SK-N-SH (cell line): ENCODE measurements around the gene FBN1. TPM values are rescaled to one million over a fixed set of nuclear protein-coding genes. Genes with fewer than 3 reads are reported as not detected.

Experiments
- CTCF ChIA-PET: fragments of 300-600, 350-600 bp; formaldehyde crosslinking; extraction: SDS; loops from one replicate; lab custom pipeline; 2021; lab: Yijun Ruan, JAX
- POLR2A ChIA-PET: fragments of 350-600 bp; sonication (Branson Sonifier 250); formaldehyde crosslinking; extraction: SDS; loops from one replicate; lab custom pipeline; 2020; ENCODE audit warnings: antibody characterized with exemption, inconsistent platforms; lab: Yijun Ruan, JAX
- DNase-seq: peaks from one replicate; pipeline ENCODE4 v3.0.0; 2012
- H2AFZ ChIP-seq: fragments of 200-600 bp; sonication (generic); 2 replicates; pipeline ENCODE4 v1.8.1; 2016; ENCODE audit warnings: antibody characterized with exemption, mild to moderate bottlenecking, low read depth
- H3F3A ChIP-seq: fragments of 200-600 bp; sonication (generic); replicated peaks from 2 replicates; pipeline ENCODE3; 2016; ENCODE audit warnings: antibody characterized with exemption, mild to moderate bottlenecking; ENCODE audit not compliant: insufficient read depth
- H3K27ac ChIP-seq, 2 experiments: fragments of 200-500 bp in 1 of 2; fragments of 200-600 bp in 1 of 2; sonication (Bioruptor generic) in 1 of 2; sonication (generic), shearing (Covaris generic) in 1 of 2; 2 replicates each; pipeline versions ENCODE4 v1.5.1 to v1.6.1; 2014 to 2016; ENCODE audit warnings: low read depth in 2 of 2, inconsistent platforms in 1 of 2, low read length in 1 of 2, mild to moderate bottlenecking in 1 of 2, mixed read lengths in 1 of 2
- H3K27me3 ChIP-seq: fragments of 200-600 bp; sonication (generic), shearing (Covaris generic); 2 replicates; pipeline ENCODE4 v1.6.1; 2016; ENCODE audit warnings: mixed run types; ENCODE audit not compliant: insufficient read depth
- H3K36me3 ChIP-seq, 2 experiments: fragments of 200-500 bp in 1 of 2; fragments of 200-600 bp in 1 of 2; sonication (Bioruptor generic) in 1 of 2; sonication (generic) in 1 of 2; replicated peaks in 1 of 2; 2 replicates each; pipeline versions ENCODE3 to v1.5.1; 2014 to 2016; ENCODE audit warnings: low read length in 1 of 2, mild to moderate bottlenecking in 1 of 2; ENCODE audit not compliant: insufficient read depth in 2 of 2, control insufficient read depth in 1 of 2
- H3K4me1 ChIP-seq, 2 experiments: fragments of 200-500 bp in 1 of 2; fragments of 200-600 bp in 1 of 2; sonication (Bioruptor generic) in 1 of 2; sonication (generic), shearing (Covaris generic) in 1 of 2; 2 replicates each; pipeline versions ENCODE4 v1.5.1 to v1.6.1; 2014 to 2016; ENCODE audit warnings: low read depth in 1 of 2, low read length in 1 of 2, mixed run types in 1 of 2; ENCODE audit not compliant: insufficient read depth in 2 of 2, control insufficient read depth in 1 of 2
- H3K4me2 ChIP-seq: fragments of 200-600 bp; sonication (generic), shearing (Covaris generic); 2 replicates; pipeline ENCODE4 v1.6.1; 2017; ENCODE audit warnings: mixed run types
- H3K4me3 ChIP-seq, 2 experiments: fragments of 200-500 bp in 1 of 2; fragments of 200-600 bp in 1 of 2; sonication (Bioruptor generic) in 1 of 2; sonication (generic), shearing (Covaris generic) in 1 of 2; 2 replicates each; pipeline versions ENCODE4 v1.5.1 to v1.8.1; 2014 to 2016; ENCODE audit warnings: low read depth in 2 of 2, inconsistent platforms in 1 of 2, low read length in 1 of 2, mild to moderate bottlenecking in 1 of 2, mixed read lengths in 1 of 2, moderate library complexity in 1 of 2
- H3K79me2 ChIP-seq: fragments of 200-600 bp; sonication (generic); 2 replicates; pipeline ENCODE4 v1.8.1; 2017; ENCODE audit warnings: mild to moderate bottlenecking; ENCODE audit not compliant: insufficient read depth
- H3K9ac ChIP-seq: fragments of 200-600 bp; sonication (generic); 2 replicates; pipeline ENCODE4 v1.6.1; 2017; ENCODE audit warnings: mixed run types
- H3K9me2 ChIP-seq: fragments of 200-600 bp; sonication (generic); 2 replicates; pipeline ENCODE4 v1.6.1; 2017; ENCODE audit warnings: mixed run types
- H3K9me3 ChIP-seq: fragments of 200-600 bp; sonication (generic); 2 replicates; pipeline ENCODE4 v1.6.1; 2017; ENCODE audit warnings: mixed run types, mild to moderate bottlenecking, moderate library complexity
- H4K20me1 ChIP-seq: fragments of 200-600 bp; sonication (generic); 2 replicates; pipeline ENCODE4 v1.6.1; 2017; ENCODE audit warnings: mild to moderate bottlenecking, mixed run types; ENCODE audit not compliant: insufficient read depth
- CHD2 ChIP-seq: fragments of 150-350 bp; IDR thresholded peaks from 2 replicates; pipeline ENCODE4 v1.6.1; 2018; ENCODE audit warnings: low read length; ENCODE audit not compliant: partially characterized antibody
- ELF1 ChIP-seq: IDR thresholded peaks from 2 replicates; pipeline ENCODE4 v1.4.0; 2012
- EP300 ChIP-seq, 2 experiments: IDR thresholded peaks; 2 replicates each; pipeline versions ENCODE4 v1.4.0 to v1.6.1; 2012; ENCODE audit warnings: borderline replicate concordance in 1 of 2, low read depth in 1 of 2, low read length in 1 of 2
- EZH2phosphoT487 ChIP-seq: fragments of 200-600 bp; sonication (generic); IDR thresholded peaks from 2 replicates; pipeline ENCODE4 v1.6.1; 2017; ENCODE audit warnings: low read depth, mixed run types, mild to moderate bottlenecking, antibody characterized with exemption, moderate library complexity, borderline replicate concordance
- FOSL2 ChIP-seq: IDR thresholded peaks from 2 replicates; pipeline ENCODE4 v1.4.0; 2012; ENCODE audit warnings: low read depth, mild to moderate bottlenecking, moderate library complexity, borderline replicate concordance
- FOXJ3 ChIP-seq: sonication (generic); formaldehyde crosslinking; IDR thresholded peaks from 2 replicates; pipeline ENCODE4 v1.5.1; 2020; ENCODE audit warnings: mild to moderate bottlenecking, missing genetic modification reagents
- FOXM1 ChIP-seq: IDR thresholded peaks from 2 replicates; pipeline ENCODE4 v1.4.0; 2012; ENCODE audit warnings: low read depth, mild to moderate bottlenecking
- GATA2 ChIP-seq: sonication (generic); formaldehyde crosslinking; IDR thresholded peaks from 2 replicates; pipeline ENCODE4 v1.5.0; 2020; ENCODE audit warnings: mild to moderate bottlenecking, missing genetic modification reagents
- MEF2A ChIP-seq: IDR thresholded peaks from 2 replicates; pipeline ENCODE4 v1.4.0; 2012; ENCODE audit warnings: low read depth, borderline replicate concordance
- MXI1 ChIP-seq: IDR thresholded peaks from 2 replicates; pipeline ENCODE4 v1.6.1; 2012; ENCODE audit warnings: mild to moderate bottlenecking, low read depth, low read length, improper control_type of control experiment
- NRF1 ChIP-seq: IDR thresholded peaks from 2 replicates; pipeline ENCODE4 v1.6.1; 2012; ENCODE audit warnings: low read depth, mild to moderate bottlenecking, low read length
- POLR2AphosphoS5 ChIP-seq: IDR thresholded peaks from 2 replicates; pipeline ENCODE4 v1.6.1; 2012; ENCODE audit warnings: low read depth, low read length
- RAD21 ChIP-seq: IDR thresholded peaks from 2 replicates; pipeline ENCODE4 v1.6.1; 2012; ENCODE audit warnings: mild to moderate bottlenecking, low read length
- RCOR1 ChIP-seq: fragments of 150-350 bp; IDR thresholded peaks from 2 replicates; pipeline ENCODE4 v1.6.1; 2017; ENCODE audit warnings: antibody characterized with exemption, low read length
- TAF1 ChIP-seq: IDR thresholded peaks from 2 replicates; pipeline ENCODE4 v1.6.1; 2012; ENCODE audit warnings: low read depth, mild to moderate bottlenecking, low read length, moderate library complexity, borderline replicate concordance
- WGBS: methylation state at CpG from one replicate; pipeline ENCODE4 v1.1.6; 2017; ENCODE audit warnings: low lambda C conversion rate; 5-methylcytosine and 5-hydroxymethylcytosine counted together
- polyA plus RNA-seq, 3 experiments: library from polyadenylated mRNA; depleted of rRNA; stranded (reverse); fragments of >200 nt; gene quantifications; 2 replicates each; pipeline ENCODE4 v1.2.3, GENCODE V29; 2012
- TF ChIP-seq, protein P1 (sequence below): IDR thresholded peaks from 2 replicates; pipeline ENCODE4 v1.4.0; 2012; ENCODE audit warnings: low read depth
- TF ChIP-seq, protein P2 (sequence below): fragments of 150-350 bp; IDR thresholded peaks from 2 replicates; pipeline ENCODE4 v1.6.1; 2017; ENCODE audit warnings: antibody characterized with exemption, low read length, low read depth, borderline replicate concordance
- TF ChIP-seq, protein P3 (sequence below): fragments of 200-600 bp; sonication (generic); IDR thresholded peaks from 2 replicates; pipeline ENCODE4 v1.6.1; 2017; ENCODE audit warnings: antibody characterized with exemption, mild to moderate bottlenecking, moderate library complexity
- TF ChIP-seq, protein P4 (sequence below): IDR thresholded peaks from 2 replicates; pipeline ENCODE4; 2012

The FBN1 gene
- polyA plus RNA-seq, 1 of the 3 experiments (the other 2 are of a cell fraction), result 248 TPM

DNA sequence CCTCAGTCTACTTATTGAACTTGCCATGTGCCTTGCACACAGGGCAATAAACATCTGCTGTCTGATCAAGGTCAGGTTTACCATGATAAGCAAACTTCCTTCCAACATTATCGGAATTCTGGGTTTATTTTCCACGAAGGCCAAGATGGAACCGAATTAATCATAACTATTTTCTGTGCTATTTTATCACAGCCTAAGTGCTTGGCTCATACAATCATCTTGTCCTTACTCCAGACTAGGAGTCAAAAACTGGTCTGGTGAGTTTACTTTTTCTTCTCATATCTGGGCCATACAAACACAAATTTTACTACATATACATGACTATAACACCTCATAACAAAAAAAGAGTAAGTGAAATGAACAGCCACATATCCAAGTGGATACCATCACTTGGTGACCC lies 2.3 kb downstream of the FBN1 start:
- H3K27ac ChIP-seq, result peak overlapping the region in 1 of 2 experiments; percentile 89; a peak in 3 of 4 replicates
- peak overlapping the region; percentile 82 for H3K4me2 ChIP-seq
- H3K9me3 ChIP-seq, result no peaks in the 10 kb centered on the region
- ChIA-PET CTCF (interaction anchor here (0.7 kb wide), 1 partner anchor 167 kb away, joined by 3 read pairs; the partner anchor contains the start of gene CEP152), POLR2A (no interaction called here)
- H3K27me3 ChIP-seq, result no peaks in the 10 kb centered on the region
- 21% methylated on average over 3 of the region's 3 CpGs for WGBS
- peaks cover 31 to 57% of the 10 kb centered on the region in 2 experiments for H3K36me3 ChIP-seq
- H4K20me1 ChIP-seq, result peaks cover 42% of the 10 kb centered on the region
- peak overlapping the region; percentile 94 for H3K9ac ChIP-seq
- H3K9me2 ChIP-seq, result no peaks in the 10 kb centered on the region
- TF ChIP-seq MXI1 (no peak), FOXJ3 (CRISPR knock-in tag) (no peak), RAD21 (no peak)
- TF ChIP-seq, protein P1, sequence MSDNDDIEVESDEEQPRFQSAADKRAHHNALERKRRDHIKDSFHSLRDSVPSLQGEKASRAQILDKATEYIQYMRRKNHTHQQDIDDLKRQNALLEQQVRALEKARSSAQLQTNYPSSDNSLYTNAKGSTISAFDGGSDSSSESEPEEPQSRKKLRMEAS, result peak; percentile 36; the same call in 1 of the 2 replicates
- H3F3A ChIP-seq, result peaks cover 28% of the 10 kb centered on the region
- peaks cover 20 to 21% of the 10 kb centered on the region in 2 experiments for H3K4me1 ChIP-seq
- H3K79me2 ChIP-seq, result peaks cover 91% of the 10 kb centered on the region
- no peak for DNase-seq
- no peak overlapping the region for H2AFZ ChIP-seq
- H3K4me3 ChIP-seq, result peak overlapping the region; percentile 75 to 96; a peak in 3 of 4 replicates

DNA sequence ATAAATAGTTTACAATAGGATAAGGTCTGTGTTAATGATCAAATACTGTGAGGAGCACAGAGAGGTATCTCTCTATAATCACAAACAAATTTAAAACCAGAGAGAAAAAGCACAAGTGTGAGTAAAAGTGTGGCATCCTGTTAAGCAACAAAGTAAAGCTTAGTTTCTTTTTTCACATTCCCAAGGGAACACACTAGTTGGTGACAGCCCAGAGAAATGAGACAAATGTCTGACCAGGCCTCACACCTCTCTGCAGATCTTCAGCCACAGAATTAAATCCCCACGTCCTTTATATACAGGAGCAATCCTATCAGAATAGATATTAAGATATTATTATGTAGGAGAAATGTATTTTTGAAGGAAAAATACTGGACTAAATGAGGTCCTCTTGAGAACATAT lies 2.7 kb downstream of the FBN1 start:
- Histone ChIP-seq H3K9me3 (no peaks in the 10 kb centered on the region), H3K4me3 (peak overlapping the region; percentile 75 to 96; a peak in 3 of 4 replicates), H4K20me1 (peaks cover 42% of the 10 kb centered on the region), H3K27ac (peak overlapping the region; percentile 11 to 89; a peak in 3 of 4 replicates), H3K9me2 (no peaks in the 10 kb centered on the region), H3F3A (peaks cover 30% of the 10 kb centered on the region), H2AFZ (no peak overlapping the region), H3K9ac (peak overlapping the region; percentile 94), H3K36me3 (peaks cover 31 to 61% of the 10 kb centered on the region in 2 experiments), H3K4me2 (peak overlapping the region; percentile 82), H3K27me3 (no peaks in the 10 kb centered on the region), H3K4me1 (peaks cover 20 to 21% of the 10 kb centered on the region in 2 experiments), H3K79me2 (peaks cover 95% of the 10 kb centered on the region)
- POLR2A ChIA-PET, result no interaction called here
- CTCF ChIA-PET, result no interaction called here
- no peak for DNase-seq
- TF ChIP-seq, protein P2, sequence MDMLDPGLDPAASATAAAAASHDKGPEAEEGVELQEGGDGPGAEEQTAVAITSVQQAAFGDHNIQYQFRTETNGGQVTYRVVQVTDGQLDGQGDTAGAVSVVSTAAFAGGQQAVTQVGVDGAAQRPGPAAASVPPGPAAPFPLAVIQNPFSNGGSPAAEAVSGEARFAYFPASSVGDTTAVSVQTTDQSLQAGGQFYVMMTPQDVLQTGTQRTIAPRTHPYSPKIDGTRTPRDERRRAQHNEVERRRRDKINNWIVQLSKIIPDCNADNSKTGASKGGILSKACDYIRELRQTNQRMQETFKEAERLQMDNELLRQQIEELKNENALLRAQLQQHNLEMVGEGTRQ, result no peak
- TF ChIP-seq NRF1 (no peak), TAF1 (no peak), POLR2AphosphoS5 (no peak), CHD2 (no peak), FOXM1 (no peak), EP300 (IDR thresholded peaks at IDR 0.05; ENCODE audit: borderline replicate concordance in 1 of 2, low read depth in 1 of 2, low read length in 1 of 2) (no peak), ELF1 (no peak), GATA2 (CRISPR knock-in tag) (no peak), FOSL2 (no peak), FOXJ3 (CRISPR knock-in tag) (no peak), EZH2phosphoT487 (no peak), RCOR1 (no peak), MEF2A (no peak)
- TF ChIP-seq, protein P3, sequence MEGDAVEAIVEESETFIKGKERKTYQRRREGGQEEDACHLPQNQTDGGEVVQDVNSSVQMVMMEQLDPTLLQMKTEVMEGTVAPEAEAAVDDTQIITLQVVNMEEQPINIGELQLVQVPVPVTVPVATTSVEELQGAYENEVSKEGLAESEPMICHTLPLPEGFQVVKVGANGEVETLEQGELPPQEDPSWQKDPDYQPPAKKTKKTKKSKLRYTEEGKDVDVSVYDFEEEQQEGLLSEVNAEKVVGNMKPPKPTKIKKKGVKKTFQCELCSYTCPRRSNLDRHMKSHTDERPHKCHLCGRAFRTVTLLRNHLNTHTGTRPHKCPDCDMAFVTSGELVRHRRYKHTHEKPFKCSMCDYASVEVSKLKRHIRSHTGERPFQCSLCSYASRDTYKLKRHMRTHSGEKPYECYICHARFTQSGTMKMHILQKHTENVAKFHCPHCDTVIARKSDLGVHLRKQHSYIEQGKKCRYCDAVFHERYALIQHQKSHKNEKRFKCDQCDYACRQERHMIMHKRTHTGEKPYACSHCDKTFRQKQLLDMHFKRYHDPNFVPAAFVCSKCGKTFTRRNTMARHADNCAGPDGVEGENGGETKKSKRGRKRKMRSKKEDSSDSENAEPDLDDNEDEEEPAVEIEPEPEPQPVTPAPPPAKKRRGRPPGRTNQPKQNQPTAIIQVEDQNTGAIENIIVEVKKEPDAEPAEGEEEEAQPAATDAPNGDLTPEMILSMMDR, result no peak
- TF ChIP-seq, protein P4, sequence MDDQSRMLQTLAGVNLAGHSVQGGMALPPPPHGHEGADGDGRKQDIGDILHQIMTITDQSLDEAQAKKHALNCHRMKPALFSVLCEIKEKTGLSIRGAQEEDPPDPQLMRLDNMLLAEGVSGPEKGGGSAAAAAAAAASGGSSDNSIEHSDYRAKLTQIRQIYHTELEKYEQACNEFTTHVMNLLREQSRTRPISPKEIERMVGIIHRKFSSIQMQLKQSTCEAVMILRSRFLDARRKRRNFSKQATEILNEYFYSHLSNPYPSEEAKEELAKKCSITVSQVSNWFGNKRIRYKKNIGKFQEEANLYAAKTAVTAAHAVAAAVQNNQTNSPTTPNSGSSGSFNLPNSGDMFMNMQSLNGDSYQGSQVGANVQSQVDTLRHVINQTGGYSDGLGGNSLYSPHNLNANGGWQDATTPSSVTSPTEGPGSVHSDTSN, result no peak
- 17% methylated on average over 1 of the region's 1 CpG for WGBS
